ENCODE data around the gene SUGCT.

- TF ChIP-seq ZNF398 (tag by site-specific recombination; IDR thresholded peaks at IDR 0.05) (no peak), ZNF140 (tag by site-specific recombination; IDR thresholded peaks at IDR 0.05) (no peak), ZNF37A (tag by site-specific recombination; IDR thresholded peaks at IDR 0.05) (no peak), ZNF639 (tag by site-specific recombination; IDR thresholded peaks at IDR 0.05) (no peak), ZNF660 (tag by site-specific recombination; IDR thresholded peaks at IDR 0.05) (no peak)
- TF ChIP-seq, protein P1, sequence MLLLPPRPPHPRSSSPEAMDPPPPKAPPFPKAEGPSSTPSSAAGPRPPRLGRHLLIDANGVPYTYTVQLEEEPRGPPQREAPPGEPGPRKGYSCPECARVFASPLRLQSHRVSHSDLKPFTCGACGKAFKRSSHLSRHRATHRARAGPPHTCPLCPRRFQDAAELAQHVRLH (tag by site-specific recombination; IDR thresholded peaks at IDR 0.05) = no peak
These were observed 731.8 kb downstream of the SUGCT start for GRCh38 chr7:40866601-40867000.

All from HEK293 (cell line).